GM18858 (cell line): ENCODE measurements around the gene PCGF6.
"Not testable (repeated sequence)": the region's sequence is repeated elsewhere in the genome, so short reads cannot be mapped to it uniquely, and the experiment has no call there.

Experiments
- ATAC-seq: cut with Tn5 transposase; IDR thresholded peaks from one replicate; pipeline ENCODE4 v1.9.1; 2021; ENCODE audit not compliant: unreplicated experiment

Gene PCGF6, protein sequence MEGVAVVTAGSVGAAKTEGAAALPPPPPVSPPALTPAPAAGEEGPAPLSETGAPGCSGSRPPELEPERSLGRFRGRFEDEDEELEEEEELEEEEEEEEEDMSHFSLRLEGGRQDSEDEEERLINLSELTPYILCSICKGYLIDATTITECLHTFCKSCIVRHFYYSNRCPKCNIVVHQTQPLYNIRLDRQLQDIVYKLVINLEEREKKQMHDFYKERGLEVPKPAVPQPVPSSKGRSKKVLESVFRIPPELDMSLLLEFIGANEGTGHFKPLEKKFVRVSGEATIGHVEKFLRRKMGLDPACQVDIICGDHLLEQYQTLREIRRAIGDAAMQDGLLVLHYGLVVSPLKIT

DNA sequence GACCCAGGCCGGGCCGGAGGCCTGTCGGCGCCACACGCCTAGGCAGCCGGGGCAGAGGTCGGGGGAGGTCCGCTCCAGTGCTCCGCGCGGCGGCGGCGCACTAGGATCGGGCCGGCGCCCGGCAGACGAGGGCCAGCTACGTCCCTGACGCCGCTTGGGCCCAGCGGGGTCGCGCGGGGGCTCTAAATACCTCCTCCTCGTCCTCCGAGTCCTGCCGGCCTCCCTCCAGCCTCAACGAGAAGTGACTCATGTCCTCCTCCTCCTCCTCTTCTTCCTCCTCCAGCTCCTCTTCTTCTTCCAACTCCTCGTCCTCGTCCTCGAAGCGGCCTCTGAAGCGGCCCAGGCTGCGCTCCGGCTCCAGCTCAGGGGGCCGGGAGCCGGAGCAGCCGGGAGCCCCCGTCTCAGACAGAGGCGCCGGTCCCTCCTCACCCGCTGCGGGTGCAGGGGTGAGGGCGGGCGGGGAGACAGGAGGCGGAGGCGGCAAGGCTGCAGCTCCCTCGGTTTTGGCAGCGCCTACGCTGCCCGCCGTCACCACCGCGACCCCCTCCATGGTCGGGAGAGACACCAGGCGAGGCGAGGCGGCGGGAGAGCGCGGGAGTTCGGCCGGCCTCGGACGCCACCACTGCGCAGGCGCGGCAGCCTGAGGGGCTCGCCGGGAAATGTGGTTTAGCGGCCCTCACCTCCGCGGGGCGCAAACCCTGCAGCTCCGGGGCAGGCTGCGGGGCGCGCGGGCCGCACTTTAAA is at the start of gene PCGF6:
Gene PCGF6 (minus strand): TSS at position 624 of the 744 bp plus-strand sequence. CDS start 74 bp downstream, at position 550.
- ATAC-seq = peak; percentile 74

DNA sequence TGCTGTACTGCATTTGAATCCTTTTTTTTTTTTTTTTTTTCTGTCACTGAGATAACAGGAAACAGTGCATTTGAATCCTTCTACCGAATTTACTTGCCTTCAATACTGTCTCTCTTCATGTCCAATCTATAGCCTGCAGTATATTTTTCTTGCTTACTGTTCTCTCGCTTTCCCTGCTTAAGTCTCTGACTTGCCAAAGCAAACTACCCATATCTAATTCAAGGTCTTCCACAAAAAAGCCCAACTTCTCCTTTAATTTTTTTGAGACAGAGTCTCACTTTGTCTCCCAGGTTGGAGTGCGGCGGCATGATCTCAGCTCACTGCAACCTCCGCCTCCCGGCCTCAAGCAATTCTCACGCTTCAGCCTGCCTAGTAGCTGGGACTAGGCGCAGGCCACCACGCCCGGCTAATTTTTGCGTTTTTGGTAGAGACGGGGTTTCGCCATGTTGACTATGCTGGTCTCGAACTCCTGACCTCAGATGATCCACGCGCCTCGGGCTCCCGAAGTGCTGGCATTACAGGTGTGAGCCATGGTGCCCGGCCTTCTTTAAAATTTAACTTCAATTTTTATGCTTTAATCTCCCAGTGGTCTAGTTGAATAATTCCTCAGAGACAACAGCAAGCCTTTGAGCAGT is 46.4 kb upstream of the PCGF6 start:
- ATAC-seq = no peak

DNA sequence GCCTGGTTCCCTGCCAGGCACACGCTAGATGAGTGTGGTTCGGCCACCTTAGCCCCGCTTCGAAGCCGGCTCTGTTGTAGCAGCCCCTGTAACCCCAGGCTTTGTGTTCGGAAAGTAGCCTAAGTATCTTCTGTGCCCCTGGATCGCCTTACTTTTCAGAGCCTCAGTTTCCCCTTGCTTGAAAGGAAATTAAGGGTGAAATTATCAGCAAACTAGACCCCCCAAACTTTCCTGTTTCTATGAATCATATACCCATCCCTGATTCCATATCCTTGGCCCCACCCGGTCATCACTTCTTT is 45.8 kb upstream of the PCGF6 start:
- no peak for ATAC-seq

DNA sequence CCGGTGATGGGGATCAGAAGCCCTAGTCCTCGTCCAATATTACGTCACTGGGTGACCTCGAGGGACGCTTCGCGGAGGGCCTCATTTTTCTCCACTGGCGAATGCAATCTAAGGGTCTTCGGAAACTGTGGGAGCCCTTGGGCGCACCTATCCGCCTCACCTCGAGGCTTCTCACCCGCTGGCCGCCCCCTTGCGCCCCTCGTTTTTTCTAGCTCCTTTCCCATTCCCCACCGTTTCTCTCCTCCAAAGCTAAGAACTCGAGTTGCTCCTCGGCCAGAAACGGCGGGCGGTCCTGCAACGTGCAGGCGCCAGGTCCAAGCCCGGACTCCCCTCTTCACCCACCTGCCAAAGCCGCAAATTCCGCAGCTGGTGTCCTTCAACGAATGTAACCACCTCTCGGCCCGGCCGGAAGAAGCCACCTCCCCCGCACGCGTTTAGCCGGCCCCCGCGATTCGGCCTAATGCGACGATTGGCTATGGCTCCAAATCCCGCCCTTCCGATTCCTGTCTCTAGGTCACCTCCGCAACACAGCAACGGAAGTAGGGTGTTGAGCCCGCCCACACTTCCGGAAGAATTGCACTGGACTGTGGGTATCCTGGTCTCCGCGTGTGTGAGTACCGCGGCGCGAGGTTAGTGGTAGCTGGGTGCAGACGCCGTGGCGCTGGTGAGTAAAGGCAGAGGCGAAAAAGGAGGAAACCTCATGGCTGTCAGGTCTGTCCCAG is 45.3 kb upstream of the PCGF6 start, which contains the start of the genes ATP5MK and PDCD11:
Gene ATP5MK (minus strand): TSS at position 409 of the 722 bp plus-strand sequence. CDS start 4,018 bp downstream, outside the sequence.
Gene PDCD11 (plus strand): TSS at position 560 of the 722 bp plus-strand sequence. CDS start 1,801 bp downstream, outside the sequence.
- peak; percentile 94 for ATAC-seq

DNA sequence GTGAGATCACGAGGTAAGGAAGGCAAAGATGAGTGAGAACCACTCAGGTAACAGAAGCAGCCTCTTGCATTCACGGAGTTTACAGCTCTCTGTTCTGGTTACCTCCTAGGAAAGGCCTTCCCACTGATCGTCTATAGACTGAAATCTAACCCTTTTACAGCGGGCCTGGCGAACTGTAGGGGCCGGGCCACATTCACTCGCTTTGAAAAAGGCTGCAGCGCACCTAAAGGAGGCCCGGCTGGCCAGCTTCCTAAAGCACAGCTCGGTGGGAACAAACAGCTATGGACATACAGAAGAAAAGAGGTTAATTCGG is 44.8 kb upstream of the PCGF6 start:
- no peak for ATAC-seq

DNA sequence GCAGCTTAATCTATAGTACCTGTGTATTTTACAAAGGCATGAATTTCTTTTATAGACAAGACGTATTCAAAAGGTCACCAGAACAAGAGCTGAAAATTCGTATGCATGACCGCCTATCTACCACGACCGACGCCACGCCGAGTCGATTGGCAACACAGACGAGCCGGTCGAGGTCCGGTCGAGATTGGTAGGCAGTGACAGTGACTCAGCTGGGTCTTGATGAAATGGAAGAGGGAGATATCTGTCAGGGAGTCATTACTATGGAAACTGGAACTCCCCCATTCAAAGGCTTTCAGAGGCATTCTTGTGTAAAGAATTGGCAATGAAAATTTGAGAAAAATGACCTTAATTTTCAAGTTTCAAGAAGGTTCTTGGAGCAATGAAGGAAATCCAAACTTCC is 43.2 kb upstream of the PCGF6 start:
- no peak for ATAC-seq

DNA sequence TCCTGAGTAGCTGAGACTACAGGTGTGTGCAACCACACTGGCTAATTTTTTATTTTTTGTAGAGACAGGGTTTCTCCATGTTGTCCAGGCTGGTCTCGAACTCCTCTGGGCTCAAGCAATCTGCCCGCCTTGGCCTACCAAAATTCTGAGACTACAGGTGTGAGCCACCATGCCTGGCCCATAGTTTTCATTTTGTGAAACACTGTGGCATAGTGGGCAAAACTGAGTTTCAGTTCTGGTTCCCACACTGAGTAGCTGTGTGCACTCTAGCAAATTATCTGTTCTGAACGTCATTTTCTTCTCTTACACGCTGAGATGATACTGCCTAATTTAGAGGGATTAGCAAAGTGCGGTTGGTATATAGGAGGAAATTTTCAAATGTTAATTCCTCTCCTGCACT is 31.8 kb upstream of the PCGF6 start:
- no peak for ATAC-seq

DNA sequence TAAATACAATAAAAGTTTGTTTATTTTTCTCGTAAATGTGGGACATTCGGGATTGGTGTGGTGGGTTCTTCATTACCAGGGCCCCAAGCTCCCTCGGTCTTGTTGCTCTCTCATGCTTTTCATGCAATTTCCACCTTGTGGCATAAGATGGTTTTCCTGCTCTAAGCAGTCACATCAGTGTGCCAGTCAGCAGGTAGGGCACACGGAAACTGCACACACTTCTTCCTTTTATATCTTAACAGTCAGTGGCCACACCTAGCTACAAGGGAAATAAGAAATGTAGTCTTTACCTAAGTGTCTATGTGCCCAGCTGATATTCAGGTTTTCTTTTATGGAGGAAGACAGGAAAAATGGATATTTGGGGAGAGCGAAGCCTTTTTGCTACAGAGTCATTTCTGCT is 23.3 kb upstream of the PCGF6 start:
- ATAC-seq = no peak

DNA sequence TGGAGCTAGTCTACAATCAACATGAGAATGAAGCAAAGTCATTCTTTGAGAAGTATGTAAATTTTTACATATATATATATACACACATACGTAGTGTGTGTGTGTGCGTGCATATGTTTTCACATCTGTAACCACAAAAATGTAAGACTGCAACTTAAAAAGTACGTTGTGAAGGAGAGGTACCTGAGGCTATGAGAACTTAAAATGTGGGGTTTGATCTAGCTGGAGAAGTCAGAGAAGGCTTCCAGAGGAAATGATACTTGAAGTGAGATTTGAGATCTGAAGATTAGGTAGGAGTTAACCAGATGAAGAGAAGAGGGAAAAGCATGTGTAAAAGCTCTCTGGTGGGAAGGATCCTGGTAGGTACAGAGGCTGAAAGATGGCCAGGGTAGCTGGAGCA is 22.6 kb upstream of the PCGF6 start:
- no peak for ATAC-seq

DNA sequence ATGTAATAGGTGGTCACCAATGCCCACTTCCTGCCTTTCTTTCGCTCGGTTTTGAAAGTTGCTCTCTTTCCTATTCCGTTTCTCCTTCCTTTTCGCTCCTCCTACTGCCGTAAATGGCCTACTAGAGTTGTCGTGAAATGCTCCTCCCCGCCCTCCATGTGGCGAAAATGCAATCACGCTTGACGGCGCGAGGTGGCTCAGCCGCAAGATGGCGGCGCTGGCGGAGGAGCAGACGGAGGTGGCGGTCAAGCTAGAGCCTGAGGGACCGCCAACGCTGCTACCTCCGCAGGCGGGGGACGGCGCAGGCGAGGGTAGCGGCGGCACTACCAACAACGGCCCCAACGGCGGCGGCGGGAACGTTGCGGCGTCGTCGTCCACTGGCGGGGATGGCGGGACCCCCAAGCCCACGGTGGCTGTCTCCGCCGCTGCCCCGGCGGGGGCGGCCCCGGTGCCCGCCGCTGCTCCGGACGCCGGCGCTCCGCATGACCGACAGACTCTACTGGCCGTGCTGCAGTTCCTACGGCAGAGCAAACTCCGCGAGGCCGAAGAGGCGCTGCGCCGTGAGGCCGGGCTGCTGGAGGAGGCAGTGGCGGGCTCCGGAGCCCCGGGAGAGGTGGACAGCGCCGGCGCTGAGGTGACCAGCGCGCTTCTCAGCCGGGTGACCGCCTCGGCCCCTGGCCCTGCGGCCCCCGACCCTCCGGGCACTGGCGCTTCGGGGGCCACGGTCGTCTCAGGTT is 17.0 kb upstream of the PCGF6 start, which contains the start of gene TAF5:
Gene TAF5 (plus strand): TSS at position 195 of the 737 bp plus-strand sequence. CDS start 14 bp downstream, at position 209.
- peak; percentile 33 for ATAC-seq

DNA sequence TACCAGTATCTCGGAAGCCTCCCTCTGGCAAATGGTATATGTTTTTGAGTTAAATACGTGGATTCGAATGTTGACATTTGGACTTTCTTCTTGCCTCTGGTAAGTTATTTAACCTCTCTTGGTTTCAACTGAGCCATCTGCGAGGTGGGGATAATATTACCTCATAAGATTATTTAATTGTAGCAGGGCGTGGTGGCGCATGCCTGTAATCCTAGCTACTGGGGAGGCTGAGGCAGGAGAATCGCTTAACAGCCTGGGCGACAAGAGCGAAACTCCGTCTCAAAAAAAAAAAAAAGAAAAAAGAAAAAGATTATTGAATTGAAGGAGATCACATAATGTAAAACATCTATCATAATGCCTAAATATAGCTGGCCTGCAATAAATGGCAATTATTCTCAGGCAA is 16.4 kb upstream of the PCGF6 start:
- ATAC-seq = no peak

DNA sequence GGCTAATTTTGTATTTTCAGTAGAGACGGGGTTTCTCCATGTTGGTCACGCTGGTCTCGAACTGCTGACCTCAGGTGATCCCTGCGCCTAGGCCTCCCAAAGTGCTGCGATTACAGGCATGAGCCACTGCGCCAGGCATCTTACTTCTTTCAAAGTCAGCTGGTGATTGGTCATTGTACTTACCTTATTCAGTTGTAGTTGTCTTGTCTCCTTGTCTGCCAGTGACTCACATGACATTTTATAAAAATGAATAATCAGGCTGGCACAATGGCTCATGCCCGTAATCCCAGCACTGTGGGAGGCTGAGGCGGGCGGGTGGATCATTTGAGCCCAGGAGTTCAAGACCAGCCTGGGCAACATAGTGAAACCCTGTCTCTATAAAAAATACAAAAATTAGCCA is 9.9 kb upstream of the PCGF6 start:
- ATAC-seq = not testable (repeated sequence)

DNA sequence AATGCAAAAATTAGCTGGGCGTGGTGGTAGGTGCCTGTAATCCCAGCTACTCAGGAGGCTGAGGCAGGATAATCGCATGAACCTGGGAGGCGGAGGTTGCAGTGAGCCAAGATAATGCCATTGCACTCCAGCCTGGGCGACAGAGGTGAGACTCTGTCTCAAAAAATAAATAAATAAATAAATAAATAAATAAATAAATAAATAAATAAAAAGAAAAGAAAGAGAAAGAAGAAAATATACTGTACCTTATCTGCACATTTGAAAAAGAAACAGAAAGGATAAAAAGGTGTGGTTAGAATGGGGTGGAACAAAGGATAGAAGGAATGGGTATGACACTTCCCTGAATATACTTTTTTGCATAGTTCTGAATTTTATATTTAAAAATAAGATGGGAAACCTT is 8.6 kb upstream of the PCGF6 start:
- not testable (repeated sequence) for ATAC-seq

DNA sequence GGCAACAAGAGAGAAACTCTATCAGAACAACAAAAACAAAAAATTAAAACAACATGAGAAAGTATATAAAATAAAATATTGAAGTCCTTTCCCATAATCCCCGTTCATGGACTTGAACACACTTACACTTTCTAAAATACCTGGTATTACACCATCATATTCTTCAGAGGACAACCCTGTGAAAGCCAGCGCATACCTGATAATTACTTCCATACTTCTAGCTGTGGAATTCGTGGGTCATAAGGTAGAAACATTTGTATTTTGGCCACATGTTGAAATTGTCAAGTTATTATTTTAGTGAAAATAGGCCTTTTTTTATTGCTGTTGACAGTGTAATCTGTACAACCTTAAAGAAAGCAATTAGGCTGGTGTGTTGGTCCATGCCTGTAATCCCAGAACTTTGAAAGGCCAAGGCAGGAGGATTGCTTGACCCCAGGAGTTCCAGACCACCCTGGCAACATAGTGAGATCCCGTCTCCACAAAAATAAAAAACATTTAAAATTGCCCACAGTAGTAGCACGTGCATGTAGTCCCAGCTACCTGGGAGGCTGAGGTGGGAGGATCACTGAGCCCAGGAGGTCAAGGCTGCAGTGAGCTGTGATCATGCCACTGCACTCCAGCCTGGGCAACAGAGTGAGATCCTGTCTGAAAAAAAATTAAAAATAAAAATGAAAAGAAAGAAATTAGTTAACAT is 5.1 kb upstream of the PCGF6 start:
- ATAC-seq = no peak

DNA sequence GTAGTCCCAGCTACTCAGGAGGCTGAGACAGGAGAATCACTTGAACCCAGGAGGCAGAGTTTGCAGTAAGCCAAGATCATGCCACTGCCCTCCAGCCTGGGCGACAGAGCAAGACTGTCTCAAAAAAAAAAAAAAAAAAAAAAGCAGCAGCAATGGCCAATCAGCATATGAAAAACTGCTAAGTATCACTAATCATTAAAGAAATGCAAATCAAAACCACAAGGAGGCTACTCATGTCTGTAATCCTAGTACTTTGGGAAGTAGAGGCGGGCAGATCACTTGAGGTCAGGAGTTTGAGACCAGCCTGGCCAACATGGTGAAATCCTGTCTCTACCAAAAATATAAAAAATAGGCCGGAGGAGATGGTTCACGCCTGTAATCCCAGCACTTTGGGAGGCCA is 3.6 kb upstream of the PCGF6 start:
- not testable (repeated sequence) for ATAC-seq

DNA sequence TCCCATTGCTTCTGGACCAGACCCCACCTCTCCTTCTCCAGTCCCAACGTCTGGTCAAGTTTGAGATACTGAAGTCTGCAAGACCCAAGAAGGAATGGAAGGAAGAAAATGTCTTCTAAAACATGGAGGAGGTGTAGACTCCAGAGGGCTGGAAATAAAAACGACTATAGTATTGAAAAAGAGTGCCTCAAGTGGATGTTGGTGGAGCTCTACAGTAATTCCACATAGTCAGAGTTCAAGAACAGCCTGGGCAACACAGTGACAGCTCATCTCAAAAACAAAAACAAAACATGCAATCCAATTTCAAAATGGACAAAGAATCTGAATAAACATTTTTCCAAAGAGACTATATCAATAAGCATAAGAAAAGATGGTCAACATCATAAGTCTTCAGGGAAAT is 2.3 kb upstream of the PCGF6 start:
- no peak for ATAC-seq

DNA sequence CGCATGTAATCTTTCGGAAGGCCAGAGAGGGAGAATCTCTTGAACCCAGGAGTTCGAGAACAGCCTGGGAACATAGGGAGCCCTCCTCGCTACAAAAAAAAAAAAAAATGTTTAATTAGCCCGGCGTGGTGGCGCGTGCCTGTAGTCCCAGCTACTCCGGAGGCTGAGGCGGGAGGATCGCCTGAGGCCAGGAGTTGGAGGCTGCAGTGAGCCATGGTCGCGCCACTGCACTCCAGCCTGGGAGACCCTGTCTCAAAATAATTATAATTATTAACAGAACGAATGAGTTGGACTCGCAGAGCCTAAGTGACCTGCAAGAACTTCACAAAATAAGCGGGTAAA is 794 bp downstream of the PCGF6 start:
- no peak for ATAC-seq

DNA sequence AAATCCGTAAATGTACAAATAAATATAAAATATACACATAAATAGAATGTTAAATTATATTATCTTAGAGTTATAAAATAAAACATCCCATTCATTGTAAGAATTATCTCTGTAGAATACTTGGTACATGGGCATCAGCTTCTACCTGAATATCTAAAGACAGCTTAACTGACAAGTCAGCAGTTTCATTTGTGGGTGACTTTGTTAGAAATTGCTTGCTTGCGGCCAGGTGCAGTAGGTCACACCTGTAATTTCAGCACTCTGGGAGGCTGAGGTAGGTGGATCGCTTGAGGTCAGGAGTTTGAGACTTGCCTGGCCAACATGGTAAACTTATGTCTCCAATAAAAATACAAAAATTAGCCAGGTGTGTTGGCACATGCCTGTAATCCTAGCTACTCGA is 14.6 kb downstream of the PCGF6 start:
- no peak for ATAC-seq

DNA sequence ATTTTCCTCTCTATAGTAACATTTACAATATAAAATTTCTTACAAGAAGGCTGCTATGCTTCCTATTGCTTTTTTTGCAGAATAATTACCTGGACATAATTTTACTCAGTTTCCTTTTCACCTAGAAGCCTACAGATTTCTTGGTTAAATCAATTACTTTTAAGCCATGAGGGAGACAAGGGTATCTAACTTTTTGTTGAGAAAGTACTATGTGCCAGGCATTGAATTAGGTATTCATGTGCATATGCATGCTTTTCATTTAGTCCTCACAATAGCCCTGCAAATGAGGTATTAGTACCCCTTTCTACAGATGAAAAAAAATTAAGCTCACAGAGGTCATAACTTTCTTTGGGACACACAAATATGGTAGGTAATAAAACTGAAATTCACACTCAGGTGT is 16.4 kb downstream of the PCGF6 start:
- ATAC-seq = no peak

DNA sequence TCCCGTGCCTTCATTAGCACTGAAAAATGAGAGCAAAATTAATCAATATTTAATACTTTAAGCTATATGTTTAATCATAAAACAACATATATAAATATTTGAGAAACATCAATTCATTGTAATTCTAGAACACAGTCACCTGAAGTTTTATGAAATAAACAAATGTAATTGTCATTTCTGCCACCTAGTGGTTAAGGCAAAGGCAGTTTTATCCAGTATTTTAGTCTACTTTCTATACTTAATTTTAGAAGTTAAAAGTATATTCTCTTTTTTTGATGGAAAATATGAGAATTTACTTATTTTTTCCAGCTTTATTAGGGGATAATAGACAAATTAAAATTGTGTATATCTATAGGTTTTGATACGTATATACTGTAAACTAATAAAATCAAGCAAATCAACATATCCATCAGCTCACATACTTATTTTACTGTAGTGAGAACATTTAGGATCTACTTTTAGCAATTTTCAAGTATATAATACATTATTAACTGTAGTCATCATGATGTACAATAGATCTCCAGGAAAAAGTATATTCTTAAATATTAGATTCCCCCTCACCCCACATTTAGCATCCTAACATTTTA is 16.9 kb downstream of the PCGF6 start:
- ATAC-seq = no peak
